8988T (cell line): ENCODE results near the gene TNFRSF1A.

Experiments
- DNase-seq: peaks from one replicate; pipeline ENCODE4 v3.0.0; 2011

TNFRSF1A gene

GRCh38 chr12:6336079-6336888 lies 5.6 kb downstream of the TNFRSF1A start:
- peak; percentile 78 for DNase-seq

GRCh38 chr12:6335451-6336078 lies 6.3 kb downstream of the TNFRSF1A start:
- no peak for DNase-seq

GRCh38 chr12:6334940-6335450 lies 6.9 kb downstream of the TNFRSF1A start:
- DNase-seq: no peak

GRCh38 chr12:6334359-6334758 lies 7.5 kb downstream of the TNFRSF1A start:
- DNase-seq: no peak

GRCh38 chr12:6333566-6333965 lies 8.3 kb downstream of the TNFRSF1A start:
- DNase-seq: peak; percentile 84

- DNase-seq: no peak
Observed at GRCh38 chr12:6333029-6333428, 8.8 kb downstream of the TNFRSF1A start.

- DNase-seq: no peak
Observed at GRCh38 chr12:6332459-6332858, 9.4 kb downstream of the TNFRSF1A start.

GRCh38 chr12:6330999-6331714 lies 10.7 kb downstream of the TNFRSF1A start:
- no peak for DNase-seq

- DNase-seq: no peak
Observed at GRCh38 chr12:6330192-6330591, 11.7 kb downstream of the TNFRSF1A start.

GRCh38 chr12:6329703-6330064 lies 12.2 kb downstream of the TNFRSF1A start:
- no peak for DNase-seq

GRCh38 chr12:6328945-6329702 lies 12.8 kb downstream of the TNFRSF1A start:
- no peak for DNase-seq

GRCh38 chr12:6328045-6328779 lies 13.7 kb downstream of the TNFRSF1A start:
- DNase-seq: no peak

GRCh38 chr12:6327229-6328041 lies 14.4 kb downstream of the TNFRSF1A start:
- DNase-seq: no peak

- peak; percentile 86 for DNase-seq
Observed at GRCh38 chr12:6326316-6327228, 15.3 kb downstream of the TNFRSF1A start.

GRCh38 chr12:6324936-6325750 lies 16.7 kb downstream of the TNFRSF1A start:
- no peak for DNase-seq

- no peak for DNase-seq
Observed at GRCh38 chr12:6323995-6324711, 17.7 kb downstream of the TNFRSF1A start.

GRCh38 chr12:6323340-6323994 lies 18.4 kb downstream of the TNFRSF1A start:
- DNase-seq: peak; percentile 63

- no peak for DNase-seq
Observed at GRCh38 chr12:6322969-6323339, 18.9 kb downstream of the TNFRSF1A start.
